GM18499 (cell line): ENCODE data around the gene XPO1.
"Not testable (repeated sequence)": the region's sequence is repeated elsewhere in the genome, so short reads cannot be mapped to it uniquely, and the experiment has no call there.

ENCODE experiments used
- ATAC-seq: cut with Tn5 transposase; IDR thresholded peaks from one replicate; pipeline ENCODE4 v1.9.1; 2021; ENCODE audit warnings: moderate number of reproducible peaks; ENCODE audit not compliant: insufficient read depth, unreplicated experiment

XPO1 gene

GRCh38 chr2:61470122-61470951 lies 67.8 kb downstream of the XPO1 start:
- ATAC-seq, result no peak

GRCh38 chr2:61469424-61470121 lies 68.6 kb downstream of the XPO1 start:
- no peak for ATAC-seq

- ATAC-seq, result not testable (repeated sequence)
Measured at GRCh38 chr2:61468231-61468630, 69.9 kb downstream of the XPO1 start.

GRCh38 chr2:61465045-61465444 lies 73.1 kb downstream of the XPO1 start:
- ATAC-seq, result no peak

GRCh38 chr2:61463769-61464475 lies 74.2 kb downstream of the XPO1 start:
- ATAC-seq, result no peak

- no peak for ATAC-seq
Measured at GRCh38 chr2:61461404-61461803, 76.8 kb downstream of the XPO1 start.

- ATAC-seq, result no peak
Measured at GRCh38 chr2:61460163-61460562, 78.0 kb downstream of the XPO1 start.

GRCh38 chr2:61456746-61457420 lies 81.3 kb downstream of the XPO1 start:
- no peak for ATAC-seq

- ATAC-seq, result no peak
Measured at GRCh38 chr2:61456070-61456745, 81.9 kb downstream of the XPO1 start.

- ATAC-seq, result not testable (repeated sequence)
Measured at GRCh38 chr2:61454972-61455371, 83.2 kb downstream of the XPO1 start.

GRCh38 chr2:61454383-61454782 lies 83.8 kb downstream of the XPO1 start:
- ATAC-seq, result no peak

GRCh38 chr2:61452392-61452791 lies 85.8 kb downstream of the XPO1 start:
- no peak for ATAC-seq

- no peak for ATAC-seq
Measured at GRCh38 chr2:61451178-61451577, 87.0 kb downstream of the XPO1 start.

GRCh38 chr2:61450144-61450543 lies 88.0 kb downstream of the XPO1 start:
- no peak for ATAC-seq

GRCh38 chr2:61448229-61448628 lies 89.9 kb downstream of the XPO1 start:
- ATAC-seq, result no peak

- not testable (repeated sequence) for ATAC-seq
Measured at GRCh38 chr2:61446971-61447370, 91.2 kb downstream of the XPO1 start.

GRCh38 chr2:61443342-61444041 lies 94.7 kb downstream of the XPO1 start:
- peak; percentile 92 for ATAC-seq

- ATAC-seq, result no peak
Measured at GRCh38 chr2:61439241-61440002, 98.7 kb downstream of the XPO1 start.

- no peak for ATAC-seq
Measured at GRCh38 chr2:61438670-61439069, 99.5 kb downstream of the XPO1 start.
